HG02678 (cell line): ENCODE measurements around the gene PPP2R2C.

ENCODE experiments used
- ATAC-seq: cut with Tn5 transposase; IDR thresholded peaks from one replicate; pipeline ENCODE4 v1.9.1; 2021; ENCODE audit warnings: mild to moderate bottlenecking, moderate library complexity; ENCODE audit not compliant: unreplicated experiment

PPP2R2C gene

GRCh38 chr4:6368096-6368495 lies 104.3 kb downstream of the PPP2R2C start:
- ATAC-seq = no peak

- ATAC-seq = no peak
Observed at GRCh38 chr4:6367371-6367851, 105.0 kb downstream of the PPP2R2C start.

- ATAC-seq = no peak
Observed at GRCh38 chr4:6366581-6366980, 105.8 kb downstream of the PPP2R2C start.

- no peak for ATAC-seq
Observed at GRCh38 chr4:6365545-6366086, 106.8 kb downstream of the PPP2R2C start.

- ATAC-seq = no peak
Observed at GRCh38 chr4:6364581-6364980, 107.8 kb downstream of the PPP2R2C start.

GRCh38 chr4:6364146-6364545 lies 108.3 kb downstream of the PPP2R2C start:
- no peak for ATAC-seq

GRCh38 chr4:6362896-6363295 lies 109.5 kb downstream of the PPP2R2C start:
- no peak for ATAC-seq

GRCh38 chr4:6362243-6362885 lies 110.0 kb downstream of the PPP2R2C start:
- ATAC-seq = no peak

- ATAC-seq = no peak
Observed at GRCh38 chr4:6361076-6361784, 111.2 kb downstream of the PPP2R2C start.

GRCh38 chr4:6360385-6360784 lies 112.0 kb downstream of the PPP2R2C start:
- no peak for ATAC-seq

- no peak for ATAC-seq
Observed at GRCh38 chr4:6359536-6360308, 112.7 kb downstream of the PPP2R2C start.

- no peak for ATAC-seq
Observed at GRCh38 chr4:6357476-6357875, 114.9 kb downstream of the PPP2R2C start.

GRCh38 chr4:6356076-6356560 lies 116.3 kb downstream of the PPP2R2C start:
- ATAC-seq = no peak

GRCh38 chr4:6355052-6355451 lies 117.4 kb downstream of the PPP2R2C start:
- ATAC-seq = no peak

GRCh38 chr4:6354626-6355025 lies 117.8 kb downstream of the PPP2R2C start:
- no peak for ATAC-seq

- ATAC-seq = no peak
Observed at GRCh38 chr4:6354119-6354518, 118.3 kb downstream of the PPP2R2C start.

GRCh38 chr4:6352031-6352692 lies 120.3 kb downstream of the PPP2R2C start:
- no peak for ATAC-seq

GRCh38 chr4:6351246-6352000 lies 121.0 kb downstream of the PPP2R2C start:
- no peak for ATAC-seq

- no peak for ATAC-seq
Observed at GRCh38 chr4:6350646-6351045, 121.8 kb downstream of the PPP2R2C start.
